Esophagus squamous epithelium (tissue), 5 donors: ENCODE data around the gene MBTPS2. TPM values are rescaled to one million over a fixed set of nuclear protein-coding genes. Genes with fewer than 3 reads are reported as not detected.

Experiments
- DNase-seq: peaks from one replicate; lab custom pipeline; 2025; lab: John Stamatoyannopoulos, UW
- H3K27ac ChIP-seq, 4 donors: fragments of 200-600 bp; sonication (generic); one replicate each; pipeline ENCODE4 v1.5.1; 2016 to 2019; ENCODE audit warnings: mild to moderate bottlenecking in 1 of 4
- H3K27me3 ChIP-seq, 4 donors: fragments of 200-600 bp; sonication (generic); 1 replicate in 3 of 4; 2 replicates in 1 of 4; pipeline versions ENCODE4 v1.5.1 to v1.6.0; 2017 to 2021; ENCODE audit warnings: antibody characterized with exemption in 1 of 4
- H3K36me3 ChIP-seq, 3 donors: fragments of 200-600 bp; sonication (generic); one replicate each; pipeline ENCODE4 v1.5.1; 2016 to 2019
- H3K4me1 ChIP-seq, 3 donors: fragments of 200-600 bp; sonication (generic); one replicate each; pipeline ENCODE4 v1.5.1; 2017 to 2019
- H3K4me3 ChIP-seq, 4 donors: fragments of 200-600 bp; sonication (generic); 1 replicate in 3 of 4; 2 replicates in 1 of 4; pipeline ENCODE4 v1.5.1; 2016 to 2019; ENCODE audit warnings: mild to moderate bottlenecking in 2 of 4, moderate library complexity in 1 of 4
- H3K9me3 ChIP-seq, 3 donors: fragments of 200-600 bp; sonication (generic); one replicate each; pipeline ENCODE4 v1.5.1; 2016 to 2019
- POLR2A ChIP-seq, 4 donors: fragments of 450-650 bp; IDR thresholded peaks; one replicate each; pipeline ENCODE4 v1.6.1; 2017; ENCODE audit warnings: antibody characterized with exemption in 4 of 4, mild to moderate bottlenecking in 4 of 4, moderate library complexity in 3 of 4
- whole genome bisulfite sequencing, 2 donors: methylation state at CpG; one replicate each; pipeline ENCODE4 v1.1.5; 2018; 5-methylcytosine and 5-hydroxymethylcytosine counted together
- intact Hi-C: fragments of 100-400 bp; cut with DNase I; formaldehyde crosslinking; loops from one replicate; pipeline ENCODE4 v1.15.0; 2022
- total RNA-seq, 4 donors: library from RNA; depleted of rRNA; stranded (reverse); fragments of >200 nt; gene quantifications; one replicate each; pipeline ENCODE4 v1.1.0, GENCODE V29; 2016
- TF ChIP-seq, protein P1 (sequence below), 6 experiments: fragments of 450-650 bp in 4 of 6; fragments of 200-600 bp in 2 of 6; sonication (generic) in 2 of 6; IDR thresholded peaks; one replicate each; pipeline ENCODE4 v1.5.1; 2016 to 2019; ENCODE audit warnings: antibody characterized with exemption in 6 of 6, mild to moderate bottlenecking in 4 of 6, moderate library complexity in 4 of 6
- donor health status: DM: yes; HTN: yes; CAD: no.

MBTPS2 gene
- total RNA-seq = 1 to 10 TPM; 3.0 to 7.1 (median 5.8) TPM

DNA sequence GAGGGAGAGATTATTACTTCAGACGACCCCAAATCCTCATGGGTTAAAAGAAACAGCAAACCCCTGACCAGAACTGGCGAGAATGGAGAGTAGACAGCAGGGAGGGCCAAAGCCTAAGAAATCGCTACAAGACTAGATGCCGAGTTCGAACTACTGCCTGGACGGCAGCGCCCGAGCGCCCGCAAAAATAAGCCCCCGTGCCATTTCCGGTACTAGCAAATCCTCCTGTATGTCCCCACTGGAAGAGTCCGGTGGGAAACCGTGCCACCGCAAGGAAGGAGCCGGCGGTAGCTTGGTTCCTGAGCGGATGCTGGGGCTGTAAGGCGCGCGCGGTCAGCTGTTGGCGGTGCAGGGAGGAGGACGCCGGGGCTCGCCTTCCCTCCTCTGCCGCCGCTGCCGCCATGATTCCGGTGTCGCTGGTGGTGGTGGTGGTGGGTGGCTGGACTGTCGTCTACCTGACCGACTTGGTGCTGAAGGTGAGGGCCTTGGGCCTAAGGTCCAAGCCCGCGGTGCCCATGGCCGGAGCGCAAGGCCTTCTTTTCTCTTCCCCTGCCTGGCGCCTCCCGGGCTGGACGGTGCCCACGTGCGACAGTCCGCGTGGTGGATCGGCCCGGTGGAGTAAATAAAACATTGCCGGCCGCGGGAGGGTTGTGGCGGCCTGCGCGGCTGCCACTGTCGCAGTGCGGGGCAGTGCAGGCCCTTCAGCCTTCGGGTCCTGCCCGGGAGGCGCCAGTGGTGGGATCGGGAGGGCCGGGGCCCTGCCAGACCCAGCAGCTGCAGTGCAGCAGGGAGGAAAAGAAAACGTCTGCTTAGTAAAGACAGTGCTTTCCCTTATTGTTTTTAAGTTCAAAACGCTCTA, at the start of gene MBTPS2:
Gene MBTPS2 (plus strand): TSS at position 284 of the 859 bp plus-strand sequence. CDS start 118 bp downstream, at position 402.
- peaks cover 0 to 14% (median 0%) of the 10 kb centered on the region in 3 donors for H3K4me1 ChIP-seq
- WGBS, 2 donors = 0 to 56% methylated on average over 15 to 17 of the region's 61 CpGs
- H3K36me3 ChIP-seq = no peaks in the 10 kb centered on the region
- no peaks in the 10 kb centered on the region for H3K27me3 ChIP-seq
- peak; percentile 18 for DNase-seq
- H3K27ac ChIP-seq = peak within 1 kb of the TSS; percentile 78 to 86 (median 80)
- intact Hi-C loops = no loop called here
- H3K9me3 ChIP-seq = no peaks in the 10 kb centered on the region
- TF ChIP-seq, protein P1, sequence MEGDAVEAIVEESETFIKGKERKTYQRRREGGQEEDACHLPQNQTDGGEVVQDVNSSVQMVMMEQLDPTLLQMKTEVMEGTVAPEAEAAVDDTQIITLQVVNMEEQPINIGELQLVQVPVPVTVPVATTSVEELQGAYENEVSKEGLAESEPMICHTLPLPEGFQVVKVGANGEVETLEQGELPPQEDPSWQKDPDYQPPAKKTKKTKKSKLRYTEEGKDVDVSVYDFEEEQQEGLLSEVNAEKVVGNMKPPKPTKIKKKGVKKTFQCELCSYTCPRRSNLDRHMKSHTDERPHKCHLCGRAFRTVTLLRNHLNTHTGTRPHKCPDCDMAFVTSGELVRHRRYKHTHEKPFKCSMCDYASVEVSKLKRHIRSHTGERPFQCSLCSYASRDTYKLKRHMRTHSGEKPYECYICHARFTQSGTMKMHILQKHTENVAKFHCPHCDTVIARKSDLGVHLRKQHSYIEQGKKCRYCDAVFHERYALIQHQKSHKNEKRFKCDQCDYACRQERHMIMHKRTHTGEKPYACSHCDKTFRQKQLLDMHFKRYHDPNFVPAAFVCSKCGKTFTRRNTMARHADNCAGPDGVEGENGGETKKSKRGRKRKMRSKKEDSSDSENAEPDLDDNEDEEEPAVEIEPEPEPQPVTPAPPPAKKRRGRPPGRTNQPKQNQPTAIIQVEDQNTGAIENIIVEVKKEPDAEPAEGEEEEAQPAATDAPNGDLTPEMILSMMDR (IDR thresholded peaks at IDR 0.05) = peak in 2 of 6 experiments; percentile 5 to 11
- peak in 1 of 4 donors; percentile 64 for TF ChIP-seq POLR2A (IDR thresholded peaks at IDR 0.05)
- H3K4me3 ChIP-seq = peak within 1 kb of the TSS; percentile 68 to 80 (median 74)

DNA sequence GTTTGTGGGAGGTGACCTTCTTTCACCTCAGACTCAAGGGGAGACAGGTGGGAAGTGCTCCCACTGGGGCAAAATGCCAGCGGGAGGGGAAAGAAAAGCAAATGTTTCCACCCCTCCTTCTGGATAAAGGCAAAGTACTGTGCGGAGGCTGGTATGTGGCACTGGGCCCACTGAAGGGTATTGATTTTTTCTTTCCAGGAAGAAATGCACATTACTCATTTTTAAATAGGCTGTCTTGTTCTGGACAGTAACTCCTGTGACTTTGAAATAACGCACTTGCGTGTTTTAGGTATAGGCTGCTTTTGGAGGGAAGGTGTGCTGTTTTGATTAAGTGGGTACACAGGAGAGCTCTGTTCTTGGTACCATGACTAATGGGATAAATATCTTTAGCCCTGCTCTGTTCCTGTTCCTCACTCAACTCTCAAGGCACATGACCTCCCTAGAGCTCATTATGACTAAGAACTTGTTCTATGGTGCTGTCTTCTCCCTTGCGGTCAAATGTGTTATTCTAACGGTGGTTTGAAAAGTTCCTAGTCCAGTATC, 40.7 kb upstream of the MBTPS2 start:
- 48 to 66% methylated on average over 3 to 6 of the region's 6 CpGs for WGBS, 2 donors
- no peak overlapping the region for H3K27ac ChIP-seq
- no peaks in the 10 kb centered on the region for H3K4me1 ChIP-seq
- H3K4me3 ChIP-seq = no peak overlapping the region
- no peaks in the 10 kb centered on the region for H3K27me3 ChIP-seq
- no peaks in the 10 kb centered on the region for H3K36me3 ChIP-seq
- DNase-seq = no peak
- no peak for TF ChIP-seq POLR2A (IDR thresholded peaks at IDR 0.05)
- TF ChIP-seq, protein P1 (IDR thresholded peaks at IDR 0.05) = no peak
- H3K9me3 ChIP-seq = no peaks in the 10 kb centered on the region
- intact Hi-C loops = no loop called here

DNA sequence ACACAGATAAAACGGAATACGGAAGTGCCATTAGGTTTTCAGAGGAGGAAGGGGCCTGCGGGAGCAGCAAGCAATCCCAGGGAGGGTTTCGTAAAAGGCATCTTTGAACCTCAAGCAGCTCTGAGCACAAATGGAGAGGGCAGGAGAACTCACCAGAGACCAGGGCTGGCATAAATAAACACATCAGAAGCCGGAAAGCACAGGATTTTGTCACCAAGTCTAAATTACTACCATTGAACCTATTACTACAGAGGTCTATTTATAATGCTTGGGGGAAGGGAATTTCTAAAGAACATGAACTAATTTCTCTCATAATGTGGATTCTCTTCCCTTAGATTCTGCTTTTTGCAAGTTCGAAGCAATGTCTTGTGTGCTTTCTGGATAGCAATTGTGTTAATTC, 39.6 kb upstream of the MBTPS2 start:
- DNase-seq = no peak
- Histone ChIP-seq H3K4me1 (no peaks in the 10 kb centered on the region), H3K27me3 (no peaks in the 10 kb centered on the region), H3K4me3 (no peak overlapping the region), H3K9me3 (no peaks in the 10 kb centered on the region), H3K36me3 (no peaks in the 10 kb centered on the region), H3K27ac (no peak overlapping the region)
- 72 to 79% methylated on average over 6 of the region's 6 CpGs for WGBS, 2 donors
- intact Hi-C loops = no loop called here
- no peak for TF ChIP-seq POLR2A (IDR thresholded peaks at IDR 0.05)

DNA sequence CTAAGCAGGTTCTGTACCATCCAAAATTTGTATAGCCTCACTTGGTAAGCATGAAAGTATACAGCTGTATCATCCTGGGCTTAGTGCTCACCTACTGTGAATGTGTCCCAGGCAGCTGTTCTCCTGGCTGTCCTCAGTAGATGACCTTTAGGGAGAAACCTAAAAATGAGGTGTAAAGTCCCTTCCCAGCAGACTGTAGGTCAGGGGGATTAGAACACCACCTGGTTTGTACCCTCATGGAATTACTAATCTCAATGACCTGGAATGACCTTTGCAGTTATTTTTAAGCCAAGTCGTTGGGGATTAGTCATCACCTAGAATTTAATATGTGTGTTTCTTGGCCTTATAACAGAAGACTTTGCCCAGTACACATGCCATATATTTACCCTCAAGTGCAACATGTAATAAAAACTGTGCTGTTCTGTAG, 39.1 kb upstream of the MBTPS2 start:
- no peaks in the 10 kb centered on the region for H3K4me1 ChIP-seq
- no peaks in the 10 kb centered on the region for H3K27me3 ChIP-seq
- H3K36me3 ChIP-seq = no peaks in the 10 kb centered on the region
- no peak overlapping the region for H3K27ac ChIP-seq
- WGBS, 2 donors = 13 to 17% methylated on average over 1 of the region's 1 CpG
- DNase-seq = no peak
- no peak for TF ChIP-seq POLR2A (IDR thresholded peaks at IDR 0.05)
- TF ChIP-seq, protein P1 (IDR thresholded peaks at IDR 0.05) = no peak
- intact Hi-C loops = no loop called here
- no peaks in the 10 kb centered on the region for H3K9me3 ChIP-seq
- H3K4me3 ChIP-seq = no peak overlapping the region

DNA sequence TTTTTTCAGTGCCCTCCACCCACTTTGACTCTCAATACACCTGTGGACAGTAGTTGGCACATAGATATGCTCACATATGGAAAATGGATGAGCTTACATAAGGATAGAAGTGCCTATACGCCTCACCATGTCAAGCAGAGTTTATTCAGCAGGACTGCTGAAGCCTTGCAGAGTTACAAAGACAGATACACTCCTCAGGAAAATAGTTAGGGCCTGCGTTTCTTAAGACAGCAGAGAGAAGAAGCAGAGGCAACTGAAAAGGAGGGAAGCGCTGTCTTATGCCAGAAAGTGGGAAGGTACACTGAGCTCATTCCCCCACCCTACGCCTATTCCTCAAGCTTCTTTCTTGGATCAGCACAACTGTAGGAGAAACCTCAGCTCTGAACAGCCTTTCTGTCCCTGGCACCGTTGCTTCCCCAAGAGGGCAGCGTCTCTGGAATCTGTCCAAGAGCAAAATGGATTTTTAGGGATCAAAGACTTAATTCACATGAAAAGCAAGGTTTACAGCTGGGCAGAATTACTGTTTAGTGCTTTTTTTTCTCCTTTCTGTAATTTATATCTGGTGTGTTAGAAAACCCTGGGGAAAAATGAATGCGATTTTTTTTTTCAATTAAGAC, 37.3 kb upstream of the MBTPS2 start:
- Histone ChIP-seq H3K9me3 (no peaks in the 10 kb centered on the region), H3K4me3 (no peak overlapping the region), H3K27ac (no peak overlapping the region), H3K36me3 (no peaks in the 10 kb centered on the region), H3K27me3 (no peaks in the 10 kb centered on the region), H3K4me1 (no peaks in the 10 kb centered on the region)
- no peak for DNase-seq
- TF ChIP-seq, protein P1 (IDR thresholded peaks at IDR 0.05) = no peak
- no peak for TF ChIP-seq POLR2A (IDR thresholded peaks at IDR 0.05)
- intact Hi-C loops = no loop called here
- 49 to 67% methylated on average over 4 to 7 of the region's 7 CpGs for WGBS, 2 donors
